Naive thymus-derived CD4-positive, alpha-beta T cell (primary cell): ENCODE data around the gene SOX12. TPM values are rescaled to one million over a fixed set of nuclear protein-coding genes. Genes with fewer than 3 reads are reported as not detected.
"Not testable (repeated sequence)": the region's sequence is repeated elsewhere in the genome, so short reads cannot be mapped to it uniquely, and the experiment has no call there.

Experiments
- ATAC-seq: fragments of 150-1000 bp; cut with Tn5 transposase; 2 replicates; pipeline ENCODE4 v1.10.0; 2021; ENCODE audit warnings: mild to moderate bottlenecking, moderate library complexity
- CTCF ChIA-PET: fragments of 350-600 bp; sonication (Branson Sonifier 250); formaldehyde crosslinking; loops from one replicate; lab custom pipeline; 2021; ENCODE audit warnings: antibody characterized with exemption; lab: Charles Lee
- POLR2A ChIA-PET: fragments of 350-600 bp; sonication (Branson Sonifier 250); formaldehyde crosslinking; loops from one replicate; lab custom pipeline; 2021; ENCODE audit warnings: antibody characterized with exemption, inconsistent platforms; lab: Charles Lee
- DNase-seq, 9 donors: peaks; one replicate each; pipeline versions ENCODE4 v3.0.0 to v3.0.0-alpha.2; 2020 to 2022; ENCODE audit warnings: mixed read lengths in 1 of 9
- H3K27ac ChIP-seq: one replicate; pipeline ENCODE4 v1.7.0; 2013; ENCODE audit warnings: mild to moderate bottlenecking, low read depth, low read length, moderate library complexity
- H3K27me3 ChIP-seq, 2 donors: one replicate each; pipeline ENCODE4 v1.7.0; 2013; ENCODE audit warnings: low read length in 2 of 2, mild to moderate bottlenecking in 2 of 2, moderate library complexity in 2 of 2; ENCODE audit not compliant: control insufficient read depth in 2 of 2, insufficient read depth in 2 of 2
- H3K36me3 ChIP-seq, 3 experiments: 1 replicate in 2 of 3; 2 replicates in 1 of 3; pipeline ENCODE4 v1.7.0; 2013; ENCODE audit warnings: low read length in 3 of 3, mild to moderate bottlenecking in 3 of 3, moderate library complexity in 1 of 3; ENCODE audit not compliant: insufficient read depth in 3 of 3, control insufficient read depth in 2 of 3
- H3K4me1 ChIP-seq, 2 donors: one replicate each; pipeline ENCODE4 v1.7.0; 2013; ENCODE audit warnings: low read length in 2 of 2, mild to moderate bottlenecking in 2 of 2, moderate library complexity in 1 of 2; ENCODE audit not compliant: control insufficient read depth in 2 of 2, insufficient read depth in 2 of 2
- H3K4me3 ChIP-seq: 2 replicates; pipeline ENCODE4 v1.7.0; 2013; ENCODE audit warnings: mild to moderate bottlenecking, low read length
- H3K9me3 ChIP-seq, 3 experiments: 1 replicate in 2 of 3; 2 replicates in 1 of 3; pipeline ENCODE4 v1.7.0; 2013; ENCODE audit warnings: low read length in 3 of 3; ENCODE audit not compliant: control insufficient read depth in 2 of 3
- H3K27ac Mint-ChIP-seq, 9 donors: one replicate each; pipeline ENCODE4 v1.8.0; 2020 to 2022; ENCODE audit warnings: mixed read lengths in 9 of 9, mild to moderate bottlenecking in 8 of 9, moderate library complexity in 5 of 9, inconsistent platforms in 2 of 9
- H3K27me3 Mint-ChIP-seq, 5 donors: one replicate each; pipeline ENCODE4 v1.8.0; 2021 to 2022; ENCODE audit warnings: mixed read lengths in 5 of 5, mild to moderate bottlenecking in 1 of 5
- H3K36me3 Mint-ChIP-seq, 5 donors: one replicate each; pipeline ENCODE4 v1.8.0; 2020 to 2022; ENCODE audit warnings: mixed read lengths in 5 of 5, mild to moderate bottlenecking in 3 of 5, inconsistent platforms in 1 of 5
- H3K4me1 Mint-ChIP-seq, 7 donors: one replicate each; pipeline ENCODE4 v1.8.0; 2020 to 2022; ENCODE audit warnings: mixed read lengths in 7 of 7, mild to moderate bottlenecking in 3 of 7, inconsistent platforms in 1 of 7
- H3K4me3 Mint-ChIP-seq, 10 donors: one replicate each; pipeline ENCODE4 v1.8.0; 2020 to 2022; ENCODE audit warnings: mild to moderate bottlenecking in 10 of 10, mixed read lengths in 10 of 10, moderate library complexity in 6 of 10, inconsistent platforms in 2 of 10
- H3K9me3 Mint-ChIP-seq, 11 donors: one replicate each; pipeline ENCODE4 v1.8.0; 2020 to 2022; ENCODE audit warnings: mixed read lengths in 11 of 11, mild to moderate bottlenecking in 4 of 11, inconsistent platforms in 1 of 11, moderate library complexity in 1 of 11
- intact Hi-C, 2 donors: fragments of 100-400 bp; cut with micrococcal nuclease; formaldehyde crosslinking; loops; one replicate each; pipeline ENCODE4 v1.15.1; 2023
- polyA plus RNA-seq, 2 donors: library from polyadenylated mRNA; unstranded; fragments of 300-500 nt; fragmentation: Illumina TruSeq; gene quantifications; one replicate each; pipeline ENCODE4 v1.2.3, GENCODE V29; 2021
- total RNA-seq, 6 experiments: library from RNA in 5 of 6; stranded (reverse) in 5 of 6; gene quantifications; 1 replicate in 5 of 6; 2 replicates in 1 of 6; pipeline ENCODE4 v1.2.3 and lab custom pipeline; 2021 to 2026

SOX12 gene
- total and polyA plus RNA-seq, 7 experiments from 2014 or later = 0.89 to 15.1 (median 9.4) TPM

- POLR2A ChIA-PET = interaction anchor here (1.0 to 2.8 kb wide), 4 partner anchors 12 to 34 kb away, joined by 3 to 14 read pairs (median 5); partner anchors contain the start of gene ZCCHC3
- peak overlapping the region in 7 of 9 donors; percentile 28 to 85 (median 68) for H3K27ac Mint-ChIP-seq
Observed at GRCh38 chr20:330233-331149, 5.1 kb downstream of the SOX12 start.

GRCh38 chr20:334578-334977 lies 9.2 kb downstream of the SOX12 start:
- no peaks in the 10 kb centered on the region for H3K36me3 Mint-ChIP-seq

More at GRCh38 chr20:330233-331149, 5.1 kb downstream of the SOX12 start:
- H3K27me3 Mint-ChIP-seq = peaks cover 0 to 3% (median 0%) of the 10 kb centered on the region in 5 donors
- H3K4me3 Mint-ChIP-seq = no peak overlapping the region
- CTCF ChIA-PET = interaction anchor here (0.6 to 3.9 kb wide), 22 partner anchors 9 to 136 kb away, joined by 3 to 29 read pairs (median 4); partner anchors contain the start of genes DEFB129, DEFB132 and ZCCHC3
- H3K27me3 ChIP-seq = no peaks in the 10 kb centered on the region
- peaks cover 12 to 30% (median 21%) of the 10 kb centered on the region in 7 donors for H3K4me1 Mint-ChIP-seq
- intact Hi-C loops = loop anchor here (1.0 kb wide), 2 partner anchors 63 to 121 kb away; no protein-coding TSS in a partner anchor
- H3K9me3 ChIP-seq = no peaks in the 10 kb centered on the region
- ATAC-seq (peak; percentile 65), DNase-seq (peak; percentile 34 to 74 (median 61))
- no peaks in the 10 kb centered on the region for H3K36me3 ChIP-seq
- no peak overlapping the region for H3K4me3 ChIP-seq
- H3K9me3 Mint-ChIP-seq = peaks cover 0 to 2% (median 0%) of the 10 kb centered on the region in 11 donors
- H3K27ac ChIP-seq = no peak overlapping the region
- H3K4me1 ChIP-seq = peaks cover 4% of the 10 kb centered on the region in 2 donors
- H3K36me3 Mint-ChIP-seq = no peaks in the 10 kb centered on the region

GRCh38 chr20:336040-336439 lies 10.7 kb downstream of the SOX12 start:
- H3K9me3 ChIP-seq, intact Hi-C loops, H3K4me1 ChIP-seq, H3K36me3 ChIP-seq, H3K4me3 ChIP-seq, H3K9me3 Mint-ChIP-seq, POLR2A ChIA-PET, H3K27me3 ChIP-seq, H3K4me1 Mint-ChIP-seq, ATAC-seq, H3K36me3 Mint-ChIP-seq, H3K27ac Mint-ChIP-seq, DNase-seq, H3K27ac ChIP-seq, H3K4me3 Mint-ChIP-seq: not testable (repeated sequence)
- H3K27me3 Mint-ChIP-seq = peaks cover 0 to 21% (median 0%) of the 10 kb centered on the region in 5 donors
- CTCF ChIA-PET = interaction anchor here (0.6 kb wide), 1 partner anchor 955 kb away, joined by 3 read pairs; no protein-coding TSS in a partner anchor

More at GRCh38 chr20:334578-334977, 9.2 kb downstream of the SOX12 start:
- ATAC-seq (no peak), DNase-seq (no peak)
- Histone ChIP-seq H3K27me3 (no peaks in the 10 kb centered on the region), H3K36me3 (no peaks in the 10 kb centered on the region), H3K27ac (no peak overlapping the region), H3K4me3 (no peak overlapping the region), H3K4me1 (no peaks in the 10 kb centered on the region), H3K9me3 (no peaks in the 10 kb centered on the region)
- Mint-ChIP-seq H3K4me1 (peaks cover 0 to 10% (median 9%) of the 10 kb centered on the region in 7 donors), H3K27ac (no peak overlapping the region), H3K27me3 (peaks cover 0 to 14% (median 0%) of the 10 kb centered on the region in 5 donors), H3K9me3 (peaks cover 0 to 1% (median 0%) of the 10 kb centered on the region in 11 donors), H3K4me3 (no peak overlapping the region)
- ChIA-PET CTCF (interaction anchor here (0.6 kb wide), 1 partner anchor 47 kb away, joined by 5 read pairs; no protein-coding TSS in a partner anchor), POLR2A (no interaction called here)
- intact Hi-C loops = no loop called here

- DNase-seq (no peak), ATAC-seq (peak; percentile 20)
- H3K9me3 ChIP-seq = no peaks in the 10 kb centered on the region
- ChIA-PET CTCF (no interaction called here), POLR2A (no interaction called here)
- no peak overlapping the region for H3K27ac Mint-ChIP-seq
- no peaks in the 10 kb centered on the region for H3K27me3 ChIP-seq
- H3K27me3 Mint-ChIP-seq = peaks cover 0 to 23% (median 0%) of the 10 kb centered on the region in 5 donors
- H3K4me3 Mint-ChIP-seq = no peak overlapping the region
- H3K4me1 ChIP-seq = no peaks in the 10 kb centered on the region
- no peaks in the 10 kb centered on the region for H3K36me3 ChIP-seq
- H3K36me3 Mint-ChIP-seq = peaks cover 0 to 5% (median 4%) of the 10 kb centered on the region in 5 donors
- H3K27ac ChIP-seq = no peak overlapping the region
- no peak overlapping the region for H3K4me3 ChIP-seq
- intact Hi-C loops = no loop called here
- peaks cover 0 to 5% (median 0%) of the 10 kb centered on the region in 11 donors for H3K9me3 Mint-ChIP-seq
- peaks cover 5 to 11% (median 7%) of the 10 kb centered on the region in 7 donors for H3K4me1 Mint-ChIP-seq
Observed at GRCh38 chr20:341682-342081, 16.3 kb downstream of the SOX12 start.

- H3K27me3 ChIP-seq = no peaks in the 10 kb centered on the region
- H3K27ac ChIP-seq = no peak overlapping the region
- ChIA-PET POLR2A (interaction anchor here (1.0 kb wide), 1 partner anchor 29 kb away, joined by 3 read pairs; no protein-coding TSS in a partner anchor), CTCF (no interaction called here)
- no peak overlapping the region for H3K4me3 ChIP-seq
- intact Hi-C loops = no loop called here
- H3K9me3 ChIP-seq = no peaks in the 10 kb centered on the region
- DNase-seq = no peak
- no peak overlapping the region for H3K4me3 Mint-ChIP-seq
- ATAC-seq = no peak
- H3K9me3 Mint-ChIP-seq = peaks cover 0 to 5% (median 0%) of the 10 kb centered on the region in 11 donors
- peaks cover 0 to 23% (median 0%) of the 10 kb centered on the region in 5 donors for H3K27me3 Mint-ChIP-seq
- H3K27ac Mint-ChIP-seq = peak overlapping the region in 1 of 9 donors; percentile 20
- H3K4me1 ChIP-seq = no peaks in the 10 kb centered on the region
- peaks cover 0 to 5% (median 4%) of the 10 kb centered on the region in 5 donors for H3K36me3 Mint-ChIP-seq
- peaks cover 0 to 7% (median 0%) of the 10 kb centered on the region in 3 experiments for H3K36me3 ChIP-seq
- H3K4me1 Mint-ChIP-seq = peaks cover 7 to 12% (median 8%) of the 10 kb centered on the region in 7 donors
Observed at GRCh38 chr20:343107-343506, 17.8 kb downstream of the SOX12 start.

GRCh38 chr20:346033-346639 lies 20.8 kb downstream of the SOX12 start:
- Histone ChIP-seq H3K27me3 (no peaks in the 10 kb centered on the region), H3K4me3 (no peak overlapping the region), H3K9me3 (no peaks in the 10 kb centered on the region), H3K36me3 (peaks cover 0 to 7% (median 0%) of the 10 kb centered on the region in 3 experiments), H3K27ac (no peak overlapping the region), H3K4me1 (peaks cover 0 to 4% of the 10 kb centered on the region in 2 donors)
- no peak for DNase-seq
- intact Hi-C loops = loop anchor here in 1 of 2 donors (2.0 kb wide), 1 partner anchor 19 kb away; no protein-coding TSS in a partner anchor
- Mint-ChIP-seq H3K27ac (peak overlapping the region in 5 of 9 donors; percentile 31 to 63 (median 54)), H3K36me3 (peaks cover 0 to 7% (median 4%) of the 10 kb centered on the region in 5 donors), H3K4me3 (peak overlapping the region; percentile 69 to 97 (median 78)), H3K9me3 (peaks cover 0 to 5% (median 0%) of the 10 kb centered on the region in 11 donors), H3K27me3 (peaks cover 0 to 13% (median 0%) of the 10 kb centered on the region in 5 donors), H3K4me1 (peaks cover 12 to 17% (median 14%) of the 10 kb centered on the region in 7 donors)
- ChIA-PET CTCF (interaction anchor here (1.5 kb wide), 1 partner anchor 15 kb away, joined by 6 read pairs; no protein-coding TSS in a partner anchor), POLR2A (interaction anchor here (1.0 kb wide), 1 partner anchor 197 kb away, joined by 4 read pairs; the partner anchor contains the start of gene CSNK2A1)
- ATAC-seq = no peak
